H9 (cell line): Measurements from ENCODE around the gene IGSF10. TPM values are rescaled to one million over a fixed set of nuclear protein-coding genes. Genes with fewer than 3 reads are reported as not detected.

Experiments used
- DNase-seq: peaks from one replicate; pipeline ENCODE4 v3.0.0-alpha.2; 2017
- H2AFZ ChIP-seq: one replicate; pipeline ENCODE4 v1.6.1; 2013; ENCODE audit warnings: mild to moderate bottlenecking, low read length, control low read depth, moderate library complexity
- H2AK5ac ChIP-seq: 2 replicates; pipeline ENCODE4 v1.6.1; 2013; ENCODE audit warnings: low read length, control low read depth, mixed read lengths; ENCODE audit not compliant: insufficient read length
- H2BK120ac ChIP-seq: one replicate; pipeline ENCODE4 v1.6.1; 2013; ENCODE audit warnings: low read depth, mild to moderate bottlenecking, low read length, control low read depth, inconsistent platforms; ENCODE audit not compliant: poor library complexity, severe bottlenecking
- H2BK12ac ChIP-seq: 2 replicates; pipeline ENCODE4 v1.6.1; 2013; ENCODE audit warnings: low read length, control low read depth, mixed read lengths, low read depth; ENCODE audit not compliant: insufficient read length
- H2BK15ac ChIP-seq: 2 replicates; pipeline ENCODE4 v1.6.1; 2013; ENCODE audit warnings: low read depth, low read length, control low read depth
- H2BK20ac ChIP-seq: one replicate; pipeline ENCODE4 v1.6.1; 2013; ENCODE audit warnings: low read depth, mild to moderate bottlenecking, low read length, control low read depth, inconsistent platforms; ENCODE audit not compliant: poor library complexity, severe bottlenecking
- H2BK5ac ChIP-seq: 2 replicates; pipeline ENCODE4 v1.6.1; 2013; ENCODE audit warnings: low read length, control low read depth, mixed read lengths; ENCODE audit not compliant: insufficient read length
- H3K14ac ChIP-seq: 2 replicates; pipeline ENCODE4 v1.6.1; 2013; ENCODE audit warnings: low read length, control low read depth; ENCODE audit not compliant: insufficient read depth
- H3K18ac ChIP-seq: 2 replicates; pipeline ENCODE4 v1.6.1; 2013; ENCODE audit warnings: low read depth, mild to moderate bottlenecking, mixed read lengths, low read length, control low read depth; ENCODE audit not compliant: insufficient read length
- H3K23ac ChIP-seq: 2 replicates; pipeline ENCODE4 v1.6.1; 2013; ENCODE audit warnings: low read length, control low read depth, mixed read lengths, low read depth; ENCODE audit not compliant: insufficient read length
- H3K23me2 ChIP-seq: 2 replicates; pipeline ENCODE4 v1.6.1; 2013; ENCODE audit warnings: low read depth, mild to moderate bottlenecking, mixed read lengths, low read length, control low read depth; ENCODE audit not compliant: insufficient read length, poor library complexity, severe bottlenecking
- H3K27ac ChIP-seq: 2 replicates; pipeline ENCODE4 v1.5.1; 2013; ENCODE audit warnings: low read length, control low read depth, mixed read lengths, low read depth; ENCODE audit not compliant: insufficient read length
- H3K27me3 ChIP-seq: 2 replicates; pipeline ENCODE4 v1.6.1; 2013; ENCODE audit warnings: low read length, control low read depth, inconsistent platforms; ENCODE audit not compliant: insufficient read depth
- H3K4ac ChIP-seq: 2 replicates; pipeline ENCODE4 v1.6.1; 2013; ENCODE audit warnings: low read depth, mild to moderate bottlenecking, control low read depth, inconsistent platforms, low read length, moderate library complexity
- H3K4me1 ChIP-seq: 2 replicates; pipeline ENCODE4 v1.6.1; 2013; ENCODE audit warnings: low read length, control low read depth, inconsistent platforms; ENCODE audit not compliant: insufficient read depth
- H3K4me2 ChIP-seq: 2 replicates; pipeline ENCODE4 v1.6.1; 2013; ENCODE audit warnings: low read length, control low read depth, mixed read lengths; ENCODE audit not compliant: insufficient read length, insufficient read depth
- H3K56ac ChIP-seq: 2 replicates; pipeline ENCODE4 v1.6.1; 2013; ENCODE audit warnings: low read depth, mild to moderate bottlenecking, mixed read lengths, low read length, control low read depth; ENCODE audit not compliant: insufficient read length
- H3K79me1 ChIP-seq: 2 replicates; pipeline ENCODE4 v1.6.1; 2013; ENCODE audit warnings: low read depth, mild to moderate bottlenecking, moderate library complexity, low read length, control low read depth, inconsistent platforms; ENCODE audit not compliant: insufficient read depth, poor library complexity, severe bottlenecking
- H3K79me2 ChIP-seq: 2 replicates; pipeline ENCODE4 v1.6.1; 2013; ENCODE audit warnings: low read length, control low read depth, inconsistent platforms; ENCODE audit not compliant: insufficient read depth
- H3K9ac ChIP-seq: 2 replicates; pipeline ENCODE4 v1.6.1; 2013; ENCODE audit warnings: low read length, control low read depth, mixed read lengths; ENCODE audit not compliant: insufficient read length; ENCODE audit errors: extremely low read depth
- H3K9me3 ChIP-seq: one replicate; pipeline ENCODE4 v1.6.1; 2013; ENCODE audit warnings: low read depth, low read length, inconsistent platforms; ENCODE audit not compliant: control insufficient read depth
- H3T11ph ChIP-seq: one replicate; pipeline ENCODE4 v1.6.1; 2013; ENCODE audit warnings: mild to moderate bottlenecking, low read length, control low read depth, inconsistent platforms
- H4K20me1 ChIP-seq: one replicate; pipeline ENCODE4 v1.6.1; 2013; ENCODE audit not compliant: control insufficient read depth, insufficient read length, insufficient read depth
- H4K5ac ChIP-seq: 2 replicates; pipeline ENCODE4 v1.6.1; 2013; ENCODE audit warnings: low read depth, mild to moderate bottlenecking, mixed read lengths, low read length, control low read depth; ENCODE audit not compliant: insufficient read length
- H4K8ac ChIP-seq: replicated peaks from 2 replicates; pipeline ENCODE4 v1.6.1; 2013; ENCODE audit warnings: low read length, control low read depth, mixed read lengths, low read depth; ENCODE audit not compliant: insufficient read length
- H4K91ac ChIP-seq: 2 replicates; pipeline ENCODE4 v1.6.1; 2013; ENCODE audit warnings: low read depth, mild to moderate bottlenecking, moderate library complexity, mixed read lengths, low read length, control low read depth; ENCODE audit not compliant: insufficient read length
- H3K27ac Mint-ChIP-seq, 3 experiments: 2 replicates in 2 of 3; 3 replicates in 1 of 3; pipeline ENCODE4 v1.8.0; 2020 to 2021; ENCODE audit warnings: mixed read lengths in 3 of 3, mild to moderate bottlenecking in 1 of 3, moderate library complexity in 1 of 3
- H3K27me3 Mint-ChIP-seq: 2 replicates; pipeline ENCODE4 v1.8.0; 2021; ENCODE audit warnings: low read depth, mild to moderate bottlenecking, moderate library complexity, mixed read lengths
- H3K36me3 Mint-ChIP-seq, 3 experiments: 2 replicates in 2 of 3; 3 replicates in 1 of 3; pipeline ENCODE4 v1.8.0; 2020 to 2021; ENCODE audit warnings: low read depth in 3 of 3, mixed read lengths in 3 of 3; ENCODE audit not compliant: insufficient read depth in 1 of 3
- H3K4me1 Mint-ChIP-seq, 2 experiments: 2 replicates each; pipeline ENCODE4 v1.8.0; 2020; ENCODE audit warnings: mixed read lengths in 2 of 2
- H3K4me3 Mint-ChIP-seq, 2 experiments: 2 replicates in 1 of 2; 3 replicates in 1 of 2; pipeline ENCODE4 v1.8.0; 2020 to 2021; ENCODE audit warnings: mild to moderate bottlenecking in 2 of 2, mixed read lengths in 2 of 2, moderate library complexity in 1 of 2
- H3K9me3 Mint-ChIP-seq, 2 experiments: 2 replicates in 1 of 2; 3 replicates in 1 of 2; pipeline ENCODE4 v1.8.0; 2020; ENCODE audit warnings: mild to moderate bottlenecking in 2 of 2, mixed read lengths in 2 of 2, moderate library complexity in 1 of 2
- WGBS: extraction: QIAGEN DNeasy Blood & Tissue Kit; methylation state at CpG from one replicate; pipeline ENCODE4 v1.1.7; 2013; ENCODE audit warnings: missing lambda C conversion rate, low lambda C conversion rate, mixed read lengths; ENCODE audit not compliant: insufficient read length; ENCODE audit errors: extremely low coverage; 5-methylcytosine and 5-hydroxymethylcytosine counted together
- total RNA-seq: library from RNA; stranded (reverse); gene quantifications from 2 replicates; pipeline ENCODE4 v1.2.1, GENCODE V29; 2021
- TF ChIP-seq, protein P1 (sequence below): fragments of 200-600 bp; sonication (generic); conservative IDR thresholded peaks from 3 replicates; pipeline ENCODE4 v1.8.0; 2021; ENCODE audit warnings: antibody characterized with exemption, mild to moderate bottlenecking

The IGSF10 gene
- total RNA-seq, 1 experiment from 2014 or later = 0.20 TPM

DNA sequence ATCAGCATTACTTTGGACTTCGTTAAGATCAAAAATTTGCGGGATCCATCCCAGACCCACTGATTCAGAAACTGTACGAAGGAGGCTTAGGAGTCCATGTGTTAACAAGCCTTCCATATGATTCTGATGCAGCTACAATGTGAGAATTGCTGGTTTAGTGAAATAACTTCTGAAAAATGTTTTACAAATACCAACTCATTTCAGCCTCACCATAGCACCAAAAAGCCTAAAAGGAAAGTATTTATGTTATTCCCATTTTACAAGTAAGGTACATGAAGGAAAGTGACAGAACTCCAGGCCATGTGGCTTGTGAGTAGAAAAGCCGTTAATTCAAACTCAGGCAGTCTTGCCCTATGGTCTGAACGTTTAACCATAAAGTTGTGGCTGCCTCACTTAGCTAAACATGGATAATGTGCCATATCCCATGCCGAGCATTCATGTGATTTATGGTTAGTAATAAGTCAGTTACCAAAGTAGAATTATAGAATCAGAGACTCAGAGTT is 1.5 kb upstream of the IGSF10 start:
- Histone ChIP-seq H3K23ac (no peak overlapping the region), H2BK5ac (no peak overlapping the region), H2BK12ac (no peak overlapping the region), H3K4ac (no peak overlapping the region), H3K79me2 (no peaks in the 10 kb centered on the region), H4K5ac (no peak overlapping the region), H3K18ac (no peak overlapping the region), H3K27me3 (no peaks in the 10 kb centered on the region), H2BK120ac (no peak overlapping the region), H2BK15ac (no peak overlapping the region), H2AFZ (no peak overlapping the region), H3K27ac (no peak overlapping the region), H2AK5ac (no peak overlapping the region), H4K20me1 (no peaks in the 10 kb centered on the region), H3K14ac (no peak overlapping the region), H3K79me1 (no peaks in the 10 kb centered on the region), H3K4me1 (no peaks in the 10 kb centered on the region), H3K4me2 (no peak overlapping the region), H3K23me2 (peaks cover 7% of the 10 kb centered on the region), H2BK20ac (no peak overlapping the region), H3K56ac (no peak overlapping the region), H3T11ph (no peak overlapping the region), H3K9ac (no peak overlapping the region), H4K91ac (no peak overlapping the region), H3K9me3 (no peaks in the 10 kb centered on the region), H4K8ac (no peak overlapping the region)
- no peak overlapping the region for H3K27ac Mint-ChIP-seq
- H3K27me3 Mint-ChIP-seq = peaks cover 8% of the 10 kb centered on the region
- WGBS = no CpG with 5 or more reads among the region's 6 CpGs
- H3K4me1 Mint-ChIP-seq = peaks cover 3 to 4% of the 10 kb centered on the region in 2 experiments; a peak in 3 of 4 replicates
- no peak overlapping the region for H3K4me3 Mint-ChIP-seq
- DNase-seq = no peak
- TF ChIP-seq, protein P1, sequence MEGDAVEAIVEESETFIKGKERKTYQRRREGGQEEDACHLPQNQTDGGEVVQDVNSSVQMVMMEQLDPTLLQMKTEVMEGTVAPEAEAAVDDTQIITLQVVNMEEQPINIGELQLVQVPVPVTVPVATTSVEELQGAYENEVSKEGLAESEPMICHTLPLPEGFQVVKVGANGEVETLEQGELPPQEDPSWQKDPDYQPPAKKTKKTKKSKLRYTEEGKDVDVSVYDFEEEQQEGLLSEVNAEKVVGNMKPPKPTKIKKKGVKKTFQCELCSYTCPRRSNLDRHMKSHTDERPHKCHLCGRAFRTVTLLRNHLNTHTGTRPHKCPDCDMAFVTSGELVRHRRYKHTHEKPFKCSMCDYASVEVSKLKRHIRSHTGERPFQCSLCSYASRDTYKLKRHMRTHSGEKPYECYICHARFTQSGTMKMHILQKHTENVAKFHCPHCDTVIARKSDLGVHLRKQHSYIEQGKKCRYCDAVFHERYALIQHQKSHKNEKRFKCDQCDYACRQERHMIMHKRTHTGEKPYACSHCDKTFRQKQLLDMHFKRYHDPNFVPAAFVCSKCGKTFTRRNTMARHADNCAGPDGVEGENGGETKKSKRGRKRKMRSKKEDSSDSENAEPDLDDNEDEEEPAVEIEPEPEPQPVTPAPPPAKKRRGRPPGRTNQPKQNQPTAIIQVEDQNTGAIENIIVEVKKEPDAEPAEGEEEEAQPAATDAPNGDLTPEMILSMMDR = no peak
- H3K9me3 Mint-ChIP-seq = no peaks in the 10 kb centered on the region; a peak in 1 of 5 replicates
- no peaks in the 10 kb centered on the region for H3K36me3 Mint-ChIP-seq
